Measurements from ENCODE around the gene ZMIZ1.
A peak's percentile ranks its signal among the peaks of the same experiment; 100 is the strongest.
"Not testable (repeated sequence)": the region's sequence is repeated elsewhere in the genome, so short reads cannot be mapped to it uniquely, and the experiment has no call there.

ZMIZ1 gene

DNA sequence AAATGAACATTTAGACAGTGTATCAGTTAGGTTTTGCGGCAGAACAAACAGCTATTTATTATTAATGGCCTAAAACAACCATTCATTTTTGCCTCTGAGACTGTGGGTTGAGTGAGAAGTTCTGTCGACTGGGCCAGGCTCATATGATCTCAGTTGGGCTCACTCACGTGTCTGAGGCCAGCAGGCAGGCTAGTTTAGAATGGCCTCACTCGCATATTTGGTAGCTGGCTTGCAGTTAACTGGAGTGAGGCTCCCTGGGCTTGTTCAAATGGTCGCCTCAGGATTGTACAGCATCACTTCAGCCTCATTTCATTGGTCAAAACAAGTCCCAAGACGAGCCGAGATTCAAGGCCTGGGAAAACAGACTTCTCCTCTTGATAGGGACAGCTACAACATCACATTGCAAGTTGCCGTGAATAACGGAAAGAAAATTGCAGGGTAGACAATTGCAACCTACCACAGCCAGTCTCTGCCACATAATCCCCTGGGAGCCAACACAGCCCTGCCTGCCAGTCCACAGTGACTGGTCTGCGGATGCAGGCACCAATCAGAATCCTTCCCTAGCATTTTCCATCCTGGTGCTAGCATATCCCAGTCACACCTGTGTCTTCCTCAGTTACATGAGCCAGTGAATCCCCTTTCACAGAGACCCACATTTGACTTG is 255.4 kb downstream of the ZMIZ1 start:
- no peak for DNase-seq (ENCODE audit: low spot score)

DNA sequence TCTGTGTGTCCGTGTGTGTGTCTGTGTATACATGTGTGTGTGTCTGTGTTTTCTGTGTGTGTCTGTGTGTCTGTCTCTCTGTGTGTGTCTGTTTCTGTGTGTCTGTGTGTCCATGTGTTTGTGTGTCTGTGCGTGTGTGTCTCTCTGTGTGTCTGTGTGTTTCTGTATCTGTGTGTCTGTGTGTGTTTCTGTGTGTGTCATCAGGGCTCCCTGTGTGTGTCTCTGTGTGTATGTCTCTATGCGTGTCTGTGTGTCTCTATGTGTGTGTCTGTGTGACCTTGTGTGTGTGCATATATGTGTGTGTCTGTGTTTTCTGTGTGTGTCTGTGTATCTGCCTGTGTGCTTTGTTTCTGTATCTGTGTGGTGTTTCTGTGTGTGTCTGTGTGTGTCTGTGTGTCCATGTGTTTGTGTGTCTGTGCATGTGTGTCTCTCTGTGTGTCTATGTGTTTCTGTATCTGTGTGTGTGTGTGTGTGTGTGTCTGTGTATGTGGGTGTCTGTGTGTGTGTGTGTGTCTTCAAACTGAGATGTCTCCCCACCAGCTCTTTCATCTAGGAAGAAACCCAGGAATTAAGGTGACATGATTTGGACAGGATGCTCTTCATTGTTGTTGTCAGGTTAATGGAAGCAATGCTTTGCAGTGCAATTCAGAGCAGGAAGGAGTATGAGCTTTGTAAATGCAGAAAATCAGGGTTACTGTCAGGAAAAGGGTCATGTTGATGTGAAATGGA is 257.8 kb downstream of the ZMIZ1 start:
- DNase-seq (ENCODE audit: low spot score), result no peak

DNA sequence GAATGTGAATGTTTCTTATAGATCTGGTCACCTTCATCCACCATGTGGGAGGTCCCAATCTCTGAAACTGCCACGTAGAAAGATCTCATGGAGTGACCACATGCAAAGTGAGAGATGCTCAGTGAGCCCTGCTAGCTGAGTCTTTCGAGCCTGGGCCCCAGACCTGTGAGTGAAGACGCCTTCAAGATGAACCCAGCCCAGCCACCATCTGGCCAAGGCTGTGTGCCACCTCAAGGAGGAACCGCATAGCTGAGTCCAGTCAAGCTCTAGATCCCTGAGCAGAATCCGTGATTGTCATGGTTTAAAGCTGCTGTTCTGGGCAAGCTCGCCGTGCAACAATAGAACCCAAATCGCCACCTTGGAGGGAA is 258.3 kb downstream of the ZMIZ1 start:
- DNase-seq (ENCODE audit: low spot score), result no peak

DNA sequence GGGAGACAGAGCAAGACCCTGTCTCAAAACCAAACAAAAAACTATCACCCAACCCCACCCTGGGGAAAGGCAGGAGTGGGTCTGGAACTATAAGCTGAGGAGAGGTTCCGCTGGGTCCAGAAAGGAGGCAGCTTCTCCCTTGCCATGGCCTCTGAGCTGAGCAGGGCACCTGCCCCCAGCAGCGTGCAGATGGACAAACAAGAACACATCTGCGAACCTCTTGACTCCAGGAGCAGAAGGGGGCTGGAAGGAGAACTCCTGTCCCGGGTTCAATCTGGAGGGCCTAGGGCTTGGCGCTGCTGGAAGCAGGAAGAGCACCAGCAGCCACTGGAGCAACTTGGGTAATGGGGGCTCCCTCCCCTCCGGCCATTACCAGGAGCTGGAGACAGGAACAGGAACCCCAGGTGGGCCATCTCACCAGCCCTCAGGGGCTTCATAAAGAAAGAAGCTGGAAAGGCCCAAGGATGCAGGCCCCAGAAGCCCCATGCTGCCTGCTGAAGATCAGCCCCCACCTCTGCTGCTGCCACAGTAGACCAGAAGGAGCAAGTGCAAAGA is 259.5 kb downstream of the ZMIZ1 start:
- DNase-seq (ENCODE audit: low spot score), result no peak

DNA sequence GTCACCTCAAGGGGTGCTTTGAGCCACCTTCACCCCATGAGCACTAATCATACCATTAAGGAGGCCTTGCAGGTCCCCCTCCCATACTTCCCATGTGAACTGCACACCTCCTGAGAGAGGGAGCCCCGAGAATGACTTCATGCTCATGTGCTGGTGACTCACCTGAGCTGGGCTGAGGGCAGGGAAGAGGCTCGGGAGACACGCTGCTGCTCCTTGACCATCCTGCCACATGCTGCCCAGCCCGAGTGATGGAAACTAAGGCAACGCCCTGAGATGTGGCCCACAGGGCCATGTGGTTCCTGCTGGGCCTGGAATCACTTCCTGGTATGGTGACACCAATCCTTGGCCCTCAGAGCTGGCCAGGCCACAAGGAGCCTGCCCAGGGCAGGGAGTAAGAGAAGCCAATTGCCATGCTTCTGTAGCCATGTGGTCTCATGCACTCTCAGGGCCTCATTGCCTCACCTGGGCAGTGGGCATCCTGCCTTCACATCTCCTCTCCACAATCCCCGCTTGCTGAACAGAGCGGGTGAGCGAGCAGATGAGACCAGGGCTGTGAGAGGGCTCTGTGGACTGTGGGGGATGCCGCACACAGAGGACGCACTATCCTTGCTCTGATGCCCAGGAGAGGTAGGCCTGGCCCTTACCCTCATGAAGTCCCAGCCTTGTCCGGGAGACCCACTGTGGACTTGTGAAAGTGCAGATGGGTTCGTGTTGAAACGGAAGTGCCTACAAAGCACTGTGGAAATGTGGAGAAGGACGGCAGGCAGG is 260.2 kb downstream of the ZMIZ1 start:
- no peak for DNase-seq (ENCODE audit: low spot score)

DNA sequence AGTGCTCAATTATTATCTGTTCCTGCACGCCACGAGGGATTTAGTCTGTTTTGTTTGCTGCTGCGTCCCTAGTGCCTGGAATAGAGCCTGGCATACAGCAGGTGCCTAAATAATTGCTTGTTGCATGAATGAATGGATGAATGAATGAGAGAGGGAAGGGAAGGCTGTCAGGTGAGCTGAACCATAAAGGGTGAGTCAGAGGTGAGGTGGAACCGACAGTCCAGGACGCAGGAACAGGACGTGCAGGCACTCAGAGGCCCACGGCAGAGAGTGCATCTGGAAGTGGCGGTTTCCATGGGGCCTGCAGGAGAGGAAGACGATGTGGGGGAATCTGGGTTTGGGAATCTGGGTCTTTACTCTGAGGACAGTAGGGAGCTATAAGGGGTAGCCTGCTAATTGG is 260.8 kb downstream of the ZMIZ1 start:
- no peak for DNase-seq (ENCODE audit: low spot score)

DNA sequence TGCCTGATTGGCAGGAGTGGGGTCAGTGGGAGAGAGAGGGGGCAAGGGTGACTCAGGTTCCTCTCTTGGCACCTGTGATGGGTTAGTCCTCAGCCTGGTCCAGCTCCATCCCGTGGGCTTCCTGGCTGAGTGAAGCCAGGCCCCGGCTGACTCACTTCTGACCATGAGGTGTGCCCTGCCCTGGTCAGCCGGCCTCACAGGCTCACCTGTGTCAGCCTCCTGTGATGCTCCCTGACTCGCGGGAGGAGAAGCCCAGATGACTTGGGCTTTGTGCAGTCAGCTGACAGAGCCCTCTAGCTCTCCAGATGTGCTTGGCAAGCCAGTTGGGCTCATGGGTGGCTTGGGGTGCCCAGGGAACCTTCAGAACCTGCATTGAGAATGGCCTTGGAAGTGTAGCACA is 262.5 kb downstream of the ZMIZ1 start:
- no peak for DNase-seq (ENCODE audit: low spot score)

DNA sequence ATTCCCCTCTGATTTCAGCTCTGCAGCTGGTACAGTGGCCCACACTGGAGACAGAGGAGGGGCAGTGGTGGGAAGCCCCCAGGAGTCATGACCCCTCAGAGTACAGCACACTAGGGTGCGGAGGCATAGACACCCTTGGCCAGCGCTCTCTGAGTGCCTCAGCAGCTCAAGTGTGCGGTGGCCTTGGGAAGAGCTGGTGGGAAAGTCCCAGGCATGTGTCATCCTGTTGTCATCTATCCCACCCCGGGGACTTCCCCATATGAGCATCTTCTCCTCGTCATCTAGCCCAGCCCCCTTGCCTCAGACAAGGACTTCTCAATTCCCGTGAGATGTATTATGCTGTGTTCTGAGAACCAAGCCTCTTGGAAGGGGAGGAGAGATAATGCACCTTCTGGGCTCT is 262.9 kb downstream of the ZMIZ1 start:
- DNase-seq (ENCODE audit: low spot score), result no peak

DNA sequence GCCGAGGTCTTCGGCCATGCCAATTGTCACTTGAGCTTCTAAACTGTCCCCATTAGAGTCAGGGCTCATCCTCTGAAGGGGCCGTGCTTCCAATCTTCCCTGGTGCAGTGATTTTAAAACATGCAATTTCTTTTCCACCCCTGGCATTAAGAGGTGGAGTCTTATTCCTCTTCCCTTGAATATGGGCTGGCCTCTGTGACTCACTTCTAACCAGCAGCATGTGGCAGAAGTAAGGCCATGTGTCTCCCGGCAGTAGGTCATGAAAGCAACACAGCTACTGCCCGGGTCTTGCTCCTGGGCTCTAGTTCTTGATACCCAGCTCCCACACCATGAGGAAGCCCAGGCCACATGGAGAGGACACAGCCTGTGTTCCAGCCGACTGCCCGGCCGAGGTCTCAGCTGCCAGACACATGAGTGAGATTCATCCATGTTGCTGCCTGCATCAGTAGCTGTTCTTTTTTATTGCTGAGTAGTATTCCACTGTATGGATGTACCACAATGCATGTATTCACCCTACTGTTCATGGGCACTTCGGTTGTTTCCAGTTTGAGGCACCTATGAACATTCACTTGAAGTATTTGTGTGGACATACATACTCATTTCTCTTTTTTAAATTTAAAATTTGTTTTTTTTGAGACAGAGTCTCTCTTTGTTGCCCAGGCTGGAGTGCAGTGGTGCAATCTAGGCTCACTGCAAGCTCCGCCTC is 264.0 kb downstream of the ZMIZ1 start:
- DNase-seq (ENCODE audit: low spot score), result not testable (repeated sequence)

DNA sequence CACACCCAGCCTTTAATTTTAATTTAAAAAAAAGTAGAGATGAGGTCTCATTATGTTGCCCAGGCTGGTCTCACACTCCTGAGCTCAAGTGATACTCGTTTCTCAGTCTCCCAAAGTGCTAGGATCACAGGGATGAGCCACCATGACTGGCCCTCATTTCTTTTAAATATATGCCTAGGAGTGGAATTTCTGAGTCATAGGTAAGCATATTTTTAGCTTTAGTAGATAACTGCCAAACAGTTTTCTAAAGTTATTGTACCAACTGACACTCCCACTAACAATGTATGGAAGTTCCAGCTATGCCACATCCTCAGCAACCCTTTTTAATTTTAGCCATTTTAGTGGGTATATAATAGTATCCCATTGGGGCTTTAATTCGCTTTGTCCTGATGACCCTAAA is 264.7 kb downstream of the ZMIZ1 start:
- no peak for DNase-seq (ENCODE audit: low spot score)

DNA sequence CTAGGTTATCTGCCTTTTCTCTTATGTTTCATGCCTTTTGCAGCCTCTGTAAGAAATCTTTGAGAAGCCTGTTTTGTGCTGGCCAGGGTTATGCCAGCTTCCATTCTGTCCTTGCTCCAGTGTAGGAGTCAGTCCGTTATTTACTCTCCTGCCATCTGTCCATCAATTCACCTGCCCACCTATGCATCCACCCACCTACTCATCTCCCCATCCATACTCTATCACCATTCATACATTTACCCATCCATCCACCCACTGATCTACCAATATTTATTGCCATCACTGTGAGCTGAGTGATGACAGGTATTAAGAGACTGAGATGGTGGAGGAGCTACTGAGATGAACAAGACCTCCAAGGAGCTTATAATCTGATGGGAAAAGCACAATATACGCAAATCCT is 265.8 kb downstream of the ZMIZ1 start:
- no peak for DNase-seq (ENCODE audit: low spot score)

DNA sequence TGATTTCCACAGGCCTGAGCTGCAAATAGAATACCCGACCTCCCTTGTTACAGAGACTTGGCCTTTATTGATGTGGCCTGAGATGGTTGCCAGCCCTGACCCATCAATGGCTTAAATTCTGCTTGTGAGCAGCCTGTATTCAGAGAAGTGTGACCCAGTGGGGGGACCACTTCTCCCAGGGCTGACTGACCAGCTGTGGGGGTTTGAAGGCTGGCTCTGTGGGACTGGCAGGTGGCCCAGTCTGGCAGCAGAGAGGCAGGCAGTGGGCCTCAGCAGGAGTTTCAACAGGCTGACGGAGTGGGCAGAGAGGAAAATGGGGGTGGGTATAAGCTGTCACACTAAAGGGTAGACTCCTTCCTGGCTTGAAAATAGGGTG is 266.3 kb downstream of the ZMIZ1 start:
- DNase-seq (ENCODE audit: low spot score), result no peak

DNA sequence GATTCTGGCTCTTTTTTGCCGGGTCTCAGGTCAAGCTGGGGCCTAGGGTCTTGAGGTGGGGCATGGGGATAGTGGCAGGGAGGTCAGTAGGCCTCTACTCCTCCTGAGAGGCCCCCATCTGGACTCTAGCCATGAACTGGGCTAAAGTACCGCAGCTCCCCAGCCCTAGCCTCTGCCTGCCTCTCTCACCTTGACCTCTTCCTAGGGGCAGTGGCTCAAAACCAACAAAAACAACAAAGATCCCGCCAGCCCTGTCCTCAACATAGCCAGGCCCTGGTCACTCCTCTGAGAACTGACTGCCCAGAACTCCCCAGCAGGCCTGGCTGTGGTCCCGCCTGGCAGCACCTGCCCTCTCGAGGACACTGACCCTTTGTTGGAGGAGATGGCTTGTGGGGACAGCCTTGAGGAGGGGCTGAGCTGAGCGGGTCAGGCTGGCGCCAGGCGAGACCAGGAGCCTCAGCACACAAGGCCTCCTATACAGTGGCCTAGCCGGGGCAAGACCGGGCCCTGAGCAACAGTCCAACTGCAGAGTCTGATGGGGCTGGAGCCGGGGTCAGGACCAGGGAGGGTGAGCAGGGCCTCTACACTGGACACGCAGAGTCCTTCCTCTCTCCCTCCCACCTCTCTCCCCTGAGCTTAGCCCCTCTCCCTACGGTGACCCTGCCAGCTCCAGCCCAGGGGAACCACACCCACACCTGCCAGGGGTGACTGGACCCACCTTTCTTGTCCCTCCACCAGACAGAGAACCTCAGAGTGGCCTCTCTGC is 266.9 kb downstream of the ZMIZ1 start:
- no peak for DNase-seq (ENCODE audit: low spot score)

DNA sequence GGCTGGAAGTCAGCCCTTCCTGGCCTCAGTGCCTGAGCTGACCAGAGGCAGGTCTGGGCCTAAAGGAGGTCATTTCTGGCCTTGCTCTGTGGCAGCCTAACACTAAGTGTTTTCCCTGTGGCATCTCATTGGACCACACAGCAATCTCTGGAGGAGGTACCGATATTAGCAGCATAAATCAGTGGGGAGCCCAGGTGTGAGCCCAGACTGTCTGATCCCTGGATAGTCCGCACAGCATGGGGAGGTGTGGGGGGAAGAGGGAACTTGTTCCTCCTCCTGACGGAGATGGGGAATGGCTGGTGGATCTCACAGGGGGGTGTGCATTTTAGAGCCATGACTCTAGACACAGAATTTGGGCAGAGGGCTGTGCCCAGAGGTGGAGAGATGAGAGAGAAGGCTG is 267.5 kb downstream of the ZMIZ1 start:
- DNase-seq (ENCODE audit: low spot score), result no peak

DNA sequence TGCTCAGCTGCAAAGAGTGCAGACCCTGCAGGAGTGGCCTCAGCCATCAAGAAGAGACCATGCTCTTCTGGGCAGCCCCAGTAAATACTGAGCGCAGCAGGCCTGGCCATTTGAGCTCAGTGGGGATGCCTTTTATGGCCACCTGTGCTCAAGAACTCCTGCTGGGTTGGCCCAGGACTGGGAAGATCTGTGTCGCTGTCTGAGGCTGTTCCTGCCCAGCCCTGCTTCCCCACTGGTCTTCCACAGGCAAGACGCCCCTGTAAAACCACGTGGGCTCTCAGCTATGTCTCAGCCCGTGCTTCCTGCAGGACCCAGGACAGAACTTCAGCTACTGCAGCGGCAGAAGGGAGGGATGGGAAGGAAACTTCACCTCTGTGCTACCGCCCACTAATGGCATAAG is 268.0 kb downstream of the ZMIZ1 start:
- DNase-seq (ENCODE audit: low spot score), result no peak

DNA sequence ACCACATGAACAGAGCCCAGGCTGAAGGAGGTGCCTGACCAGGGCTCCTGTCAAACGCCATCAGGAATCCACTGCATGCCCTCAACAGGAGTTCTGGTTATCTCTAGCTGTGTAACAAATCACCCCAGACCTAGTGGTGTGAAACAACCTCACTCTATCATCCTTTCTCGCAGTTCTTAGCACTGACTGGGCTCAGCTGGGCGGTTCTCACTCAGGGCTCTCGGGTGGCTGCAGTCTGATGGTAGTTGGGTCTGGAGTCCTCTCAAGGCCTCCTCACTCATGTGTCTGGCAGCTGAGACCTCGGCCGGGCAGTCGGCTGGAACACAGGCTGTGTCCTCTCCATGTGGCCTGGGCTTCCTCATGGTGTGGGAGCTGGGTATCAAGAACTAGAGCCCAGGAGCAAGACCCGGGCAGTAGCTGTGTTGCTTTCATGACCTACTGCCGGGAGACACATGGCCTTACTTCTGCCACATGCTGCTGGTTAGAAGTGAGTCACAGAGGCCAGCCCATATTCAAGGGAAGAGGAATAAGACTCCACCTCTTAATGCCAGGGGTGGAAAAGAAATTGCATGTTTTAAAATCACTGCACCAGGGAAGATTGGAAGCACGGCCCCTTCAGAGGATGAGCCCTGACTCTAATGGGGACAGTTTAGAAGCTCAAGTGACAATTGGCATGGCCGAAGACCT is 269.2 kb downstream of the ZMIZ1 start:
- DNase-seq (ENCODE audit: low spot score), result not testable (repeated sequence)

DNA sequence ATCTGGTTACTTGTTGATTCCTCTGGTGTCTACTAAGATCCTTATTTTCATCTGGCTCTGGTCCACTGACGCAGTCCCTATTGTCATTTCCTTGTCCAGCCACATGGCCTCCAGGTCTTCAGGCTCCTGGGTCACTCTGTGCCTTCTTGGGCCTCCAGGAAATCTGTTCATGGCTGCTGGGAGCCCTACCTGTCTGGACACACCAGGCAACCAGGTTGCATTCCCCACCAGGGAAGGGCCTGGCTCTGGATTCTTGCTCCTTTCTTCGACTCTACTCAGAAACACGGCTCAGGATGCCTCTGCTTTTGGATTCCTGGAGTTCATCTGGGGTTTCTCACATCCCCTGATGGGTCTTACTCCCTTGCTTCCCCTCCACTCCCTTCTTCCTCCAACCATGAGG is 270.5 kb downstream of the ZMIZ1 start:
- DNase-seq (ENCODE audit: low spot score), result no peak

DNA sequence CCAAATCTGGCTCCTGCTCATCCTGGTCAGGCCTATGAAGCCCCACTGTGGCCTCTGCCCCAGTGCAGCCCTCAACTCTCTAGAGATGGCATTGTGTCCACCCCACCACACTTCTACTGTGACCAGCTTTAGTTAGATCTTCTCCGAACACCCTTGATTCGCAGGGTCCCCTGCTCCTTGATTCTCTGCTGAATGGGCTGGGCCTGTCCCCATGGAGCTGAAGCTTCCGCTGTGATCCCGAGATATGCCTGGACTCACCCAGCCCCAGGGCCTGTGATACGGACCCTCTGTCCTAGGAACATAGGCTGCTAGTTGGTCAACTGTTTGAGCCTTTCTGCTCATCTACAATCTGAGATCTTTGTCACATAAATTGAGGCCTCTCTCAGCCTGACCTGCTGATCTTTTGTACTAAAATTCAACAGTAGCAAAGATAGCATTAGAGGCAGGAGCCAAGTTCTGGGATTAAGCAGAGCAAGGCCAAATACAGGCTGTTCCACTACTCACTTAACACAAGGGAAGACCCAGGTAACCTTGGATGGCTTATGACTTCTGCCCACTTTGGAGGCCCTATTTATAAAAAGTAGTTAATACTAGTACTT is 272.0 kb downstream of the ZMIZ1 start:
- DNase-seq (ENCODE audit: low spot score), result peak; percentile 31

DNA sequence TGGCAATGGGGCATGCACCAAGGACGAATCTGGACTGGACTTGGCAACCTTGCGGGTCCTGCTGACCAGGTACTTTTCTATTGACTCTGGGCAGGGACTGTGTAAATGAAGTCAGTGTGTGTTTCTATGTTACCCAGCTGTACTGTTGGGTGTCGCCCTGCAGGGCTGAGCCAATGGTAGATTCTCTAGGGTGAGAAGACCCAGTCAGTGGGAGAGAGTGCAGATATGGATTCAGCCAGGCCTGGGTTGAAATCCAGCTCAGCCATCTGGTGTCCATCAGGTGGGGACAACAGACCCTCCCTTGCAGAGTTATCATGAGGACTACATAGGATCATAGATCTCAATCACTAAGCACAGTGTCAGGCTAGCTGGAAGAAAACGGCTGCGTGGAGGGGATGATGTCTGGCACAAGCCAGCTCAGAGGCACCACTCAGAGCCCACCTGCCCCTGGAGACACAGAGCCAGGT is 273.6 kb downstream of the ZMIZ1 start:
- peak; percentile 49 for DNase-seq (ENCODE audit: low spot score)

DNA sequence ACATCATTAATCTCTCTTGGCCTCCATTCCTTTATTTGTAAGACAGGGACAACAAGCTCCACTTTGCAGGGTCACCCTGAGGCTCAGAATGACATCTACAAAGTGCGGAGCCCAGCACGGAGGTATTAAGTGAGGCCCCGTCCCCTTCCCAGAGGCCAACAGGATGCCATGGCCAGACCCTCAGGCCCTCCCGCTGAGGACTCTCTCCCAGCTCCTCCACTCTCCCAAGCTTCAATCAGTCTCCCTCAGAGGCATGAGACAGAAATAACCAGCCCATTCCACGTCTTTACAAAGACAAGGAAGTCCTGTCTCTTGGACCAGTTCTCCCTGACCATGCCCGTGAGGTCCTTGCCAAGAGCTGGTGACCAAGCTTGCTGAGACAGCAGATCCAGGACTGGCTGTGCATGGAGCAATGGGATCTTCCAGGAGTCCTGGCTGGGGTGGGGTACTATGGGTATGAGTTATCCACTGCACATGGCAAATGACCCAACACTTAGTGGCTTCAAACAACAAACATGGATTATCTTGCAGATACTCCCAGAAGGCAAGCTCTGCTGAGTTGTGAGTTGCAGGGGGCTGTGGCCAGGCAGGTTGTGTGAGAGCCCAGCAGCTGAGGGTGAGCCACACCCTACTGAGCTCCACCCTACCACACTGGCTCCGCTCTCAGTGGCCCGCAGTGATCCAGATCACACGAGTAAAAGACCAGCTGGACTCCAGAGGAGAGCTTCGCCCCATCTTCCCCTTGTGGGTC is 274.2 kb downstream of the ZMIZ1 start:
- peak; percentile 61 for DNase-seq (ENCODE audit: low spot score)

Measured in left forelimb (tissue), 1 donor.